OCI-LY1 (cell line): ENCODE data around the gene TPSB2.

Experiments
- H2AFZ ChIP-seq: fragments of 200-600 bp; sonication (generic), shearing (Covaris generic); 2 replicates; pipeline ENCODE4 v1.6.0; 2014; ENCODE audit warnings: antibody characterized with exemption, mild to moderate bottlenecking, low read length
- H3F3A ChIP-seq: fragments of 200-600 bp; sonication (generic), shearing (Covaris generic); 2 replicates; pipeline ENCODE4 v1.6.0; 2014; ENCODE audit warnings: mild to moderate bottlenecking, antibody characterized with exemption, low read length, moderate library complexity; ENCODE audit not compliant: insufficient read depth
- H3K27ac ChIP-seq: fragments of 200-600 bp; sonication (generic); 2 replicates; pipeline ENCODE4 v1.5.1; 2014; ENCODE audit warnings: low read length, mixed run types, mild to moderate bottlenecking, low read depth; ENCODE audit not compliant: poor library complexity, severe bottlenecking
- H3K27me3 ChIP-seq: fragments of 200-600 bp; sonication (generic); 2 replicates; pipeline ENCODE4 v1.6.0; 2014; ENCODE audit warnings: antibody characterized with exemption, mild to moderate bottlenecking, low read length, moderate library complexity; ENCODE audit not compliant: insufficient read depth
- H3K36me3 ChIP-seq: fragments of 200-600 bp; sonication (generic); 2 replicates; pipeline ENCODE4 v1.6.1; 2014; ENCODE audit warnings: mild to moderate bottlenecking, antibody characterized with exemption, low read length, moderate library complexity, mixed read lengths; ENCODE audit not compliant: insufficient read depth
- H3K4me1 ChIP-seq: fragments of 200-600 bp; sonication (generic); 2 replicates; pipeline ENCODE4 v1.5.1; 2014; ENCODE audit warnings: mild to moderate bottlenecking, low read length, moderate library complexity; ENCODE audit not compliant: insufficient read depth, severe bottlenecking
- H3K4me2 ChIP-seq: fragments of 200-600 bp; sonication (generic), shearing (Covaris generic); 2 replicates; pipeline ENCODE4 v1.6.1; 2014; ENCODE audit warnings: low read length
- H3K4me3 ChIP-seq: fragments of 200-600 bp; sonication (generic); 2 replicates; pipeline ENCODE4 v1.5.1; 2014; ENCODE audit warnings: low read length, low read depth, mild to moderate bottlenecking, mixed read lengths; ENCODE audit not compliant: poor library complexity, severe bottlenecking
- H3K79me2 ChIP-seq: fragments of 200-600 bp; shearing (Covaris generic); 2 replicates; pipeline ENCODE4 v1.6.1; 2016; ENCODE audit warnings: mixed run types, low read length, mixed read lengths; ENCODE audit not compliant: insufficient read depth
- H3K9ac ChIP-seq: fragments of 200-600 bp; sonication (generic), shearing (Covaris generic); 2 replicates; pipeline ENCODE4 v1.6.1; 2014; ENCODE audit warnings: mild to moderate bottlenecking, low read length, mixed read lengths
- H3K9me2 ChIP-seq: fragments of 200-600 bp; sonication (generic), shearing (Covaris generic); 2 replicates; pipeline ENCODE4 v1.6.1; 2014; ENCODE audit warnings: low read depth, mild to moderate bottlenecking, low read length, mixed read lengths
- H3K9me3 ChIP-seq: fragments of 200-600 bp; shearing (Covaris generic); 2 replicates; pipeline ENCODE4 v1.6.1; 2014; ENCODE audit warnings: low read length, mixed read lengths
- H4K20me1 ChIP-seq: fragments of 200-600 bp; sonication (generic), shearing (Covaris generic); 2 replicates; pipeline ENCODE4 v1.6.0; 2016; ENCODE audit warnings: mild to moderate bottlenecking, low read length; ENCODE audit not compliant: insufficient read depth
- EZH2 ChIP-seq: fragments of 200-600 bp; sonication (generic), shearing (Covaris generic); IDR thresholded peaks from 2 replicates; pipeline ENCODE4 v1.8.0; 2017; ENCODE audit warnings: borderline replicate concordance, mixed run types, mild to moderate bottlenecking, antibody characterized with exemption, low read length, moderate library complexity, mixed read lengths
- TF ChIP-seq, protein P1 (sequence below): fragments of 200-600 bp; sonication (generic), shearing (Covaris generic); IDR thresholded peaks from 2 replicates; pipeline ENCODE4 v1.5.1; 2017; ENCODE audit warnings: mild to moderate bottlenecking, antibody characterized with exemption, low read length, moderate library complexity, mixed read lengths

Gene TPSB2

DNA sequence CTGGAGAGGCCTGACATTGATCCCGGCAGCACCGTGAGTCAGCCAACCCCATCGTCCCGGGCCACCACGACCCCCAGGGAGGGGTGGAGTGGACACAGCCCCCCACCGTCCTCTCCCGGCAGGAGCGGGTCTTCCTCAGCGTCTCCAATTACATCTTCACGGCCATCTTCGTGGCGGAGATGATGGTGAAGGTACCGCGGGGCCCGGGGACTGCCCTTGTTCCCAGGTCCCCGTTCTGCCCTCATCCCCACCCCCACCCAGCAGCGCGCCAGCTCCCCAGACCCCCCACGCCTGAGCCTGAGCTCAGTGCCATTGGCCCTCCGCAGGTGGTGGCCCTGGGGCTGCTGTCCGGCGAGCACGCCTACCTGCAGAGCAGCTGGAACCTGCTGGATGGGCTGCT is 19.5 kb downstream of the TPSB2 start:
- no peaks in the 10 kb centered on the region for H3K36me3 ChIP-seq
- no peaks in the 10 kb centered on the region for H3K79me2 ChIP-seq
- H3K4me1 ChIP-seq = no peaks in the 10 kb centered on the region
- H3K9ac ChIP-seq = no peak overlapping the region
- no peaks in the 10 kb centered on the region for H3F3A ChIP-seq
- no peaks in the 10 kb centered on the region for H3K9me3 ChIP-seq
- no peak overlapping the region for H3K4me2 ChIP-seq
- H2AFZ ChIP-seq = no peak overlapping the region
- no peak overlapping the region for H3K27ac ChIP-seq
- no peak overlapping the region for H3K4me3 ChIP-seq
- no peaks in the 10 kb centered on the region for H4K20me1 ChIP-seq
- peaks cover 4% of the 10 kb centered on the region; the same call in 1 of the 2 replicates for H3K27me3 ChIP-seq
- TF ChIP-seq, protein P1, sequence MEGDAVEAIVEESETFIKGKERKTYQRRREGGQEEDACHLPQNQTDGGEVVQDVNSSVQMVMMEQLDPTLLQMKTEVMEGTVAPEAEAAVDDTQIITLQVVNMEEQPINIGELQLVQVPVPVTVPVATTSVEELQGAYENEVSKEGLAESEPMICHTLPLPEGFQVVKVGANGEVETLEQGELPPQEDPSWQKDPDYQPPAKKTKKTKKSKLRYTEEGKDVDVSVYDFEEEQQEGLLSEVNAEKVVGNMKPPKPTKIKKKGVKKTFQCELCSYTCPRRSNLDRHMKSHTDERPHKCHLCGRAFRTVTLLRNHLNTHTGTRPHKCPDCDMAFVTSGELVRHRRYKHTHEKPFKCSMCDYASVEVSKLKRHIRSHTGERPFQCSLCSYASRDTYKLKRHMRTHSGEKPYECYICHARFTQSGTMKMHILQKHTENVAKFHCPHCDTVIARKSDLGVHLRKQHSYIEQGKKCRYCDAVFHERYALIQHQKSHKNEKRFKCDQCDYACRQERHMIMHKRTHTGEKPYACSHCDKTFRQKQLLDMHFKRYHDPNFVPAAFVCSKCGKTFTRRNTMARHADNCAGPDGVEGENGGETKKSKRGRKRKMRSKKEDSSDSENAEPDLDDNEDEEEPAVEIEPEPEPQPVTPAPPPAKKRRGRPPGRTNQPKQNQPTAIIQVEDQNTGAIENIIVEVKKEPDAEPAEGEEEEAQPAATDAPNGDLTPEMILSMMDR = no peak
- TF ChIP-seq EZH2 = no peak
- no peaks in the 10 kb centered on the region for H3K9me2 ChIP-seq

DNA sequence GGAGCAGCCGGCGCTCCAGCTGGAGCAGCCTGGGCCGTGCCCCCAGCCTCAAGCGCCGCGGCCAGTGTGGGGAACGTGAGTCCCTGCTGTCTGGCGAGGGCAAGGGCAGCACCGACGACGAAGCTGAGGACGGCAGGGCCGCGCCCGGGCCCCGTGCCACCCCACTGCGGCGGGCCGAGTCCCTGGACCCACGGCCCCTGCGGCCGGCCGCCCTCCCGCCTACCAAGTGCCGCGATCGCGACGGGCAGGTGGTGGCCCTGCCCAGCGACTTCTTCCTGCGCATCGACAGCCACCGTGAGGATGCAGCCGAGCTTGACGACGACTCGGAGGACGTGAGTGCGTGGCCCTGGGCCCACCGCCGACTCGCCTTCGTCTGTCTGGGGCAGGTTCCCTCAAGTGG is 20.9 kb downstream of the TPSB2 start:
- Histone ChIP-seq H3K27ac (no peak overlapping the region), H3K4me1 (no peaks in the 10 kb centered on the region), H3K4me3 (no peak overlapping the region), H3K9me3 (no peaks in the 10 kb centered on the region), H3K9ac (no peak overlapping the region), H4K20me1 (no peaks in the 10 kb centered on the region), H3K27me3 (peaks cover 4% of the 10 kb centered on the region; the same call in 1 of the 2 replicates), H3K79me2 (no peaks in the 10 kb centered on the region), H3K36me3 (no peaks in the 10 kb centered on the region), H2AFZ (no peak overlapping the region), H3K4me2 (no peak overlapping the region), H3K9me2 (no peaks in the 10 kb centered on the region), H3F3A (no peaks in the 10 kb centered on the region)
- no peak for TF ChIP-seq EZH2
- TF ChIP-seq, protein P1 = no peak

DNA sequence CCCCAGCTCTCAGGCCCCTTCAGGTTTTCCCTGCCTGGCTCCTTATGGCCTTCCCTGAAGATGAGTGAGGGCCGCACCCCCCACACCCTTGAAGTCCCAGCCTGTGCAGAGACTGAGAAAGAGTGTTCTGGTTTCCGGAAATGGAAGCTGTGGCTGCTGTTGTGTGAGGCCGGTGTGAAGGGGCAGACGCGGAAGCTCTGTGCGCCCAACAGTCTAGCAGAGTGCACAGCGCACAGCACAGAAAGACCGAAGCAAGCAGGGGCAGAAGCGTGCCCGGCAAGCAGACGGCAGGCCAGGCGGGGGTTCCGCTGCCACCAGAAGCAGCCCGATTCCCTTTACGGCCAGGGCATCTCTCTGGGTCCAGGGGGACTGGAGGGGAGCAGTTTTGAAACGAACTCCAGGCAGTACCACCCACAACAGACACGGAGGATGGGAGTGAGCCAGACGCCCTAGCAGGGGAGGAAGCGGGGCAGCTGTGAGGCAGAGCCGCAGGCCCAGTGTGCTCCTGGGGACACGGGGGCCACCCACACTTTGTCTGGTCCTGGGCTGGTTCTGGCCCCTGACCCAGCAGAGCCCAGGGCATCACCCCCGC is 21.6 kb downstream of the TPSB2 start:
- Histone ChIP-seq H3K9me2 (no peaks in the 10 kb centered on the region), H2AFZ (no peak overlapping the region), H3K79me2 (no peaks in the 10 kb centered on the region), H3K4me2 (no peak overlapping the region), H3F3A (no peaks in the 10 kb centered on the region), H3K27me3 (peaks cover 4% of the 10 kb centered on the region; the same call in 1 of the 2 replicates), H4K20me1 (no peaks in the 10 kb centered on the region), H3K36me3 (no peaks in the 10 kb centered on the region), H3K4me3 (no peak overlapping the region), H3K4me1 (no peaks in the 10 kb centered on the region), H3K9ac (no peak overlapping the region), H3K9me3 (no peaks in the 10 kb centered on the region), H3K27ac (no peak overlapping the region)
- TF ChIP-seq EZH2 = no peak
- TF ChIP-seq, protein P1 = no peak
